GM19468 (cell line): ENCODE data around the gene PITPNC1.
"Not testable (repeated sequence)": the region's sequence is repeated elsewhere in the genome, so short reads cannot be mapped to it uniquely, and the experiment has no call there.

Source experiments
- ATAC-seq: cut with Tn5 transposase; IDR thresholded peaks from one replicate; pipeline ENCODE4 v1.9.1; 2021; ENCODE audit warnings: mild to moderate bottlenecking, moderate library complexity, moderate number of reproducible peaks; ENCODE audit not compliant: unreplicated experiment; ENCODE audit errors: extremely low read depth

PITPNC1 gene

DNA sequence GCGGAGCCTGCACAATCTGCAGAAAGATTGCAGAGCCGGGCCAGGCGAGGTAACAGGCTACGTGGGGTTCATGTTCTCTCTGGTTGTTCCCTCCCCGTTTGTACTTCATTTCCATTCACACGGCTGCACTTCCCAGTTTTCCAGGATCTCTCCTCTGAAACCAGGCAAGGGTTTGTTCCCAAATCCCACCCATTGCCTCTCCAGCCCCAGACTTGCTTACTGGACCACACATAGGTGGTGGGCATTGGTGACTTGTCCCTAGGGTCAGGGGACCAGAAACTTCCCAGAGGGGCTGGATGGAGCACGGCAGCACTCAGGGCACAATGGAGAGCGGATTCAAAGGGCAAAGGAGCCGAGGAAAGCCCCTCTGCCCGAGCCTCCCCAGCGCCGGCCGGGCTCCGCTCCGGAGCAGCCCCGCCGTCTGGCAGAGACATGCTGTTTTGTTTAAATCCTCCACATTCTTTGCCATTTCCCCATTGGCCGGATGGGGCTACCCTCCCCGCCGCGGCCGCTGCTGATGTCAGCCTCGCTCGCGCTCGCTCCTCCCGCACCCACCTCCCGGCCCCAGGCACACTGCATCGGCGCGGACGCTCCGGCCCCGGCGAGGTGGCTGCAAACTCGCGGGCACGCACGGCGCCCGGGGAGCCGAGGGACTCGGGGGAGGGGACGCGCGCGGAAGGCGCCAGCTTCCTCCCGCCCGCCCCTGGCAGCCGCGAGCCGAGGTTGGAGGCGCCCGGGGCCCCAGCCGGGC is at the start of gene PITPNC1:
Gene PITPNC1 (plus strand): TSS at position 545 of the 751 bp plus-strand sequence.
- peak; percentile 50 for ATAC-seq

DNA sequence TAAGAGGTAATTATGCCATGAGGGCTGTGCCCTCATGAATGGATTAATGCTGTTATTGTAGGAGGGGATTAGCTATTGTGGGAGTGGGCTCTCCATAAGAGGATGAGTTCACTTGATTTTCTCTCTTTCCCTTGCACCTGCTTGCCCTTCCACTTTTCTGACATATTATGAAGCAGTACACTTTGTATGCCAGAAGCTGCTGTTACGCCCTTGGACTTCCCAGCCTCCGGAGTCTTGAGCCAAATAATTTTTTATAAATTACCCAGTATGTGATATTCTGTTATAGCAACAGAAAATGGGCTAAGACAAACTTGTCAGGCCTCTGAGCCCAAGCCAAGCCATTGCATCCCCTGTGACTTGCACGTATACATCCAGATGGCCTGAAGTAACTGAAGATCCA is 49.1 kb upstream of the PITPNC1 start:
- no peak for ATAC-seq

DNA sequence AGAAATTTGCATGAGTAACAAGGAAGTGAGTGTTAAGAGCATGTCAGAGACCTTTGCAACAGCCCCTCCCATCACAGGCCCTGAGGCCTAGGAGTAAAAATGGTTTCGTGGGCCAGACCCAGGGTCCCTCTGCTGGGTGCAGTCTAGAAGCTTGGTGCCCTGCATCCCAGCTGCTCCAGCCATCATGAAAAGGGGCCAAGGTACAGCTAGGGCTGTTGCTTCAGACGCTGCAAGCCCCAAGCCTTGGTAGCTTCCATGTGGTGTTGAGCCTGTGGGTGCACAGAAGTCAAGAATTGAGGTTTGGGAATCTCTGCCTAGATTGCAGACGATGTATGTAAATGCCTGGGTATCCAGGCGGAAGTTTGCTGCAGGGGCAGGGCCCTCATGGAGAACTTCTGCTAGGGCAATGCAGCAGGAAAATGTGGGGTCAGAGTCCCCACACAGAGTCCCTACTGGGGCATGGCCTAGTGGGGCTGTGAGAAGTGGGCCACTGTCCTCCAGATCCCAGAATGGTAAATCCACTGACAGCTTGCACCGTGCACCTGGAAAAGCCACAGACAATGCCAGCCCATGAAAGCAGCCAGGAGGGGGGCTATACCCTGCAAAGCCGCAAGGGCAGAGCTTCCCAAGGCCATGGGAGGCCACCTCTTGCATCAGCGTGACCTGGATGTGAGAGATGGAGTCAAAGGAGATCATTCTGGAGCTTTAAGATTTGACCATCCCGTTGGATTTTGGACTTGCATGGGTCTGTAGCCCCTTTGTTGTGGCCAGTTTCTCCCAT is 45.5 kb upstream of the PITPNC1 start:
- ATAC-seq: not testable (repeated sequence)

DNA sequence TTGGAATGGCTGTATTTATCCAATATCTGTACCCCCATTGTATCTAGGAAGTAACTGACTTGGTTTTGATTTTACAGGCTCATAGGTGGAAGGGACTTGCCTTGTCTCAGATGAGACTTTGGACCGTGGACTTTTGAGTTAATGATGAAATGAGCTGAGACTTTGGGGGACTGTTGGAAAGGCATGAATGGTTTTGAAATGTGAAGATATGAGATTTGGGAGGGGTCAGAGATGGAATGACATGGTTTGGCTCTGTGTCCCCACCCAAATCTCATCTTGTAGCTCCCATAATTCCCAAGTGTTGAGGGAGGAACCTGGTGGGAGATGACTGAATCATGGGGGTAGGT is 44.9 kb upstream of the PITPNC1 start:
- ATAC-seq: not testable (repeated sequence)

DNA sequence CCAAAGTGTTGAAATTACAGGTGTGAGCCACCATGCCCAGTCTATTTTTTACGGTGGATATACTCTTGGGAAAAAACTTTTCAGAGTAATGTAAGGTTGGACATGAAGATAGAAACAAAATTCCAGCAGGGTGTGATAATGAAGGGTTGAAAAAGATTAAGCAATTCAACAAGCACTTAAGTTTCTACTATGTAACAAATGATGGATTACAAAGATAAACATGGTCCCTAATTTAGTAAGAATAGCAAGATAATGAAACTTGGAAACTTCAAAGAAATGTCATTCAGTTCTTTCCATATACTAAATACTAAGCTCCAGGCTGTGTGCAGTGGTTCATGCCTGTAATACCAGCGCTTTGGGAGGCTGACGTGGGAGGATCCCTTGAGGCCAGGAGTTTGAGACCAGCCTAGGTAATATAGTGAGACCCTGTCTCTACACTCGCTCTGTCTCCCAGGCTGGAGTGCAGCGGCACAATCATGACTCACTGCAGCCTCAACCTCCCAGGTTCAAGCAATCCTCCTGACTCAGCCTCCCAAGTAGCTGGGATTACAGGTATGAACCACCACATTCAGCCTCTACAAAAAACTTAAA is 41.7 kb upstream of the PITPNC1 start:
- no peak for ATAC-seq

DNA sequence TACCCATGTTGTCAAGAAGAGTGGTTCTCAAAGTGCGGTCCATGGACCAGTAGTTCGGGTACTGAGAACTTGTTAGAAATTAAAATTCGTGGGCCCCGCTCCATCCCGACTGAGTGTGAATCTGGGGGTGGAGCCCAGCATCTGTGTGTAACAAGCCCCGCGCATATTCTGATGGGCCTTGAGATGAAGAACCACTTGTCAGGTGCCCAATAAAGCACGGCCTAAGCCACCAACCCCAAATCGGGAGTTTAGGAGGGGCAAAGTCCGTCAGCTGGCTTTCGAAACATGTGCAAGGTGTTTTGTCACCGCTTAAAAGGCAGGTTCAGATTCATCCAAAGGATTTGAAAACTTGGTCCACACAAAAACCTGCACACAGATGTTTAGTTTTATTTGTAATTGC is 40.2 kb upstream of the PITPNC1 start:
- ATAC-seq: no peak

DNA sequence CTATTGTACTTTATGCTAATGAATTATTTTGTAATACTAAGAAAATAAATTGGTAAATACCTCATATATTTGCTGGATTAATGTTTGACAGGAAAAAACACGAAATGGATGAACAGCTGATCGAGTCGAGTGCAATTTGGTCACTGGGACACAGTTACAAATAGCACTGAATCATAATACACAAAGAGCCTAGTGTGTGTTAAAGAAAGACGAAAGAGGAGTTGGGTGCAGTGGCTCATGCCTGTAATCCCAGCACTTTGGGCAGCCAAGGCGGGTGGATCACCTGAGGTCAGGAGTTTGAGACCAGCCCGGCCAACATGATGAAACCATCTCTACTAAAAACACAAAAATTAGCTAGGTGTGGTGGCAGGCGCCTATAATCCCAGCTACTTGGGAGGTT is 38.7 kb upstream of the PITPNC1 start:
- not testable (repeated sequence) for ATAC-seq

DNA sequence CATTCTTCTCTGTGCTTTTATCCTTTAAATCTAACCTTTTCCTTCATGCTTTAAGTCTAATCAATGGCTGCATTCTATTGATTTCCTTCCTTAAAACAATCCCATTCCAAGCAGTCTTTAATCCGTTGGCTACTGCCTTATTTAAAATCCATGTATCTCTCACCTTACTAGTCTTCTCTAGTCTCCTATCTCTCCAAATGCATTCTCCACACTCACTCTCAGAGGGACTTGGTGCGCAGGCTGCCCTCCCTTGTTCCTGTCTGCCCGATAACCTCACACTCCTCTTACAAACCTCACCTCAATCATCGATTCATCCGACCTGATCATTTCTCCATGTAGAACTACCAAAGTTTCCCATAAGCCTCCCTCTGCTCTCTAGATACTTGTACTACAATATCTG is 33.8 kb upstream of the PITPNC1 start:
- ATAC-seq: no peak

DNA sequence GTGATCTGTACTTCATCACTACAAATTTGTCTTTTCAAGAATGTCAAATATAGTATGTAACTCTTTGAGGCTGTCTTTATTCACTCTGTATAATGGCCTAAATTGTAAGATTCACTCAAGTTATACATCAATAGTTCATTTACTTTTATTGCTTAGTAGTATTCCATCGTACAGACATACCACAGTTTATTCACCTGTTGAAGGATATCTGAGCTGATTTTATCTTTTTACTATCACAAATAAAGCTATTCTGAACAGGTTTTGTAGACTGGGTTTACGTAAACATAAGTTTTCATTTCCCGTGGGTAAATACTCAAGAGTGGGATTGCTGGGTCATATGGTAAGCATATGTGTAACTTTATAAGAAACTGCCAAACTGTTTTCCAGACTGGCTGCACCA is 29.3 kb upstream of the PITPNC1 start:
- ATAC-seq: no peak

DNA sequence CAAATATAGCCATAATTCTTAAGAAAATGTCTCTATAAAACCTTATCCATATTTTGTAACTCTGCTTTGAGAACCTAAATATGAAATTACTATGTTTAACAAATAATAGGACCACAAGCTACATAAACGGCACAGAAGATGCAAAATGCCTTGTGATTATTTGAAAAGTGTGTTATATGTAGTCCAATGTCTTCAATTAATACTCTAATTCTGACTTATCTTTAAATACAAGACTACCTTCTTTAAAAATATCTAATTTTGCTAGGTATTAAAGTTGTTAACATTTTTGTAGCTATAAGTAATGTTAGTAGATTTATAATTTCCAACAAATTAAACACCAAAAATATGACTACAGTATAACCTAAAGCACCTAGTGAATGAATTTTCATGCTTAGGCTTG is 27.7 kb upstream of the PITPNC1 start:
- ATAC-seq: no peak

DNA sequence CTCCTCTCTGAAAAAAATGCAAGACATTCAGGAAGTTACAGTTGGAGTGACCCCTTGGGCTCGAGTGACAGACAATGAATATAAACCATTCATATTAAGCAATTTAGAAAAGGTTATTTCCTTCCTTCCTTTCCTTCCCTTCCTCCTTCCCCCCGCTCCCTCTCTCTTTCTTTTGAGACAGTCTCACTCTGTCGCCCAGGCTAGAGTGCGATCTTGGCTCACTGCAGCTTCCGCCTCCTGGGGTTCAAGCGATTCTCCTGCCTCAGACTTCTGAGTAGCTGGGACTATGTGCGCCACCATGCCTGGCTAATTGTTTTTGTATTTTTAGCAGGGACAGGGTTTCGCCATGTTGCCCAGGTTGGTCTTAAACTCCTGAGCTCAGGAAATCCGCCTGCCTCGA is 23.9 kb upstream of the PITPNC1 start:
- no peak for ATAC-seq

DNA sequence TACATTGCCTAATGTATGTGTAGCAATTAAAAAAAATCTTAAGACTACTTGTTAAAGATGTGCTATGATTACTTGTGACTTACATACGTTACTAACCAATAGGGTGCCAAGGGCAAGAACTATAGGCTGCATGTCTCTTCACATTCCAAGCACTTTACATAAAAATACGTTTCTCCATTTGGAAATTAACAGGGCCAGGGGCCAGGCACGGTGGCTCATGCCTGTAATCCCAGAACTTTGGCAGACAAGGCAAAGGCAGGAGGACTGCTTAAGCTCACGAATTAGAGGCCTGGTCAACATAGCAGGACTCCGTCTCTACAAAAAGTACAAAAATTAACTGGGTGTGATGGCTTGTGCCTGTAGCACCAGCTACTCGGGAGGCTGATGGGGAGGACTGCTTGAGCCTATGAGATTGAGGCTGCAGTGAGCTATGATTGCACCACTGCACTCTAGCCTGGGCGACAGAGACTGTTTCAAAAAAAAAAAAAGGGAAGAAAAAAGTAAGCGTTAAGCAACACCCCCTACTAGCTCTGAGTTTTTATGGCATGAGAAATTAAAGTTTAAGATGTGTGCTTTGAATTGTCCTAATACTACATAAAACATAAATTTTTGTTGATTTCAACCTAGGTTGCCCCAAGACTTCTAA is 23.0 kb upstream of the PITPNC1 start:
- no peak for ATAC-seq

DNA sequence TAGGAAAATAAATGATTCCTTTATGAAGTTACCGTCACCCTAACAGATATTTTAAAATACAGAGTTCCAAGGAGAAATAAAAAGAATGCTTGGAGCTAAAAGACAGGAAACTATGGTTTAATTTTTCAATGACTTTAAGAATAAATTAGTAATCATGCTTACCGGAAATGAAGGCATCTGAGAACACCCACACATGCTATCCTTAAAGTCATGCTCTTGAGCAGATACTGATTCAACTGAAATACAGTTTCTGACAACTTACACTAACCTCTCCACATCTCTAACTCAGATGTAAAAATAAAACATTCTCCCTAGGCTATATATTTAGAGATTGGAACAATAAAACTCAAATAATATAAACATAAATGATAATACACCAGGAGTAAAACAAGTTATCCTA is 18.5 kb upstream of the PITPNC1 start:
- no peak for ATAC-seq

DNA sequence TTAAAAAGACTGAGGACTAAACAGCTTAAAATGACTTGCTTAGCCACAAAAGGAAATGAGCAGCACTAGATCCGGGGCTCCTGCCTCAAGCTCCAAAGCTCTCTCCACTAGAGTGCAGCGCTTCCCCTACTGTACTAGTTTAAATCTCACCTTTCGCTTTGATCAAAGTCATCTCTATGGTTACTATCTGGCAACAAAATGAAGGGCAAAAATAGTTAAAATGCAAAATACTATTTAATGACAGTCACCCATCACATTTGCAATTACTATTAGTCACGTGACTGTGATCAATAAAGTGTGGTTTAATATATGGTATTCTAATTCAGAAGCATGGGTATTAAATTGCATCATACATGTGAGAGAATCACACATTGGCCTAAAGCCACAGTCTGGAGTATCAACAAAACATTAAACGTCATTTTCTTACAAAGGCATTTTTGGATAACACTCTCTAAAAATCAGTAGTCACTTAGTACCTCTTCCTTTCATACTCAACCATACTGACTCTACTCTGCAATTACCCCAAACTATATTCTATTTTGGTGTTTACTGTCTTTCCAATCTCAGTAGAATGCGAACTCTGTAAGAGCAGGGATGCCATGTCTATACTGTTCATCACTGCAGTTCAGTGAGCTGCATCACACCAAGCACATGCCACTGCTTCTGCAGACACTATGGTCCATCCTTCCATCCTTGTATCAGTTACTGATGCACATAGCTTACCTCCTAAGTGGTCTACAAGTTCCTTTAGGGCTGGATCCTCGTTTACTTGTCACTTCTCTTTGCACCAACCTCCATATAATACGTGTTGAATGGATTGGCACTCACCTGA is 16.9 kb upstream of the PITPNC1 start:
- no peak for ATAC-seq

DNA sequence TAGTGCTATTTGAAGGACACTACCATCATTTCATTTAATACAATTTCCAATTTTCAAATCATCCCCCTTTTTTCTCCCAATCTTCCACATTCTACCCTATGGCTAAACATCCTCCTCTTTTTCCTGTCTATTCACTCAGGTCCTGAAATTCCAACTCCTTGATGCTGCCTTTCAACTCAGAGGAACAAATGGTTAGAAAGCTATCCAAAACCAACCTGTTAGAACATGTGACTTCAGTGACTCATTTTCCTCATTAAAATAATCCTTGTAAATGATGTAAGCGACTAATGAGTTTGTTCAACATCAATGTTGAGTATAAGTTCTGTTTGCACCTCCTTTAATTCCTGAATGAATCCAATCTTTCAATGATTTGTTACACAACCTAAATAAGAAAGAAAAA is 16.2 kb upstream of the PITPNC1 start:
- no peak for ATAC-seq

DNA sequence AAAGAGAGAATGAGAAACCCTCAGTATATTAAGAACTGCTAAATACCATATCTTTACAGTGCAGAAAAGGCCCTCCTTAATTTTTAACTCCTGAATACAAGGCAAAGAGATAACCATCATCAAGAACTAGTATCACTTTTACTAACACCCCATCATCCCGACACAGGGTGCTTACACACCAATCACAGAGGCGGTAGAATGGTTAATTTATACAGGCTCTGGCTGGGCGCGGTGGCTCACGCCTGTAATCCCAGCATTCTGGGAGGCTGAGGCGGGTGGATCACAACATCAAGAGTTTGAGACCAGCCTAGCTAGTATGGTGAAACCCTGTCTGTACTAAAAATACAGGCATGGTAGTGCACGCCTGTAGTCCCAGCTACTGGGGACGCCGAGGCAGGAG is 14.9 kb upstream of the PITPNC1 start:
- no peak for ATAC-seq

DNA sequence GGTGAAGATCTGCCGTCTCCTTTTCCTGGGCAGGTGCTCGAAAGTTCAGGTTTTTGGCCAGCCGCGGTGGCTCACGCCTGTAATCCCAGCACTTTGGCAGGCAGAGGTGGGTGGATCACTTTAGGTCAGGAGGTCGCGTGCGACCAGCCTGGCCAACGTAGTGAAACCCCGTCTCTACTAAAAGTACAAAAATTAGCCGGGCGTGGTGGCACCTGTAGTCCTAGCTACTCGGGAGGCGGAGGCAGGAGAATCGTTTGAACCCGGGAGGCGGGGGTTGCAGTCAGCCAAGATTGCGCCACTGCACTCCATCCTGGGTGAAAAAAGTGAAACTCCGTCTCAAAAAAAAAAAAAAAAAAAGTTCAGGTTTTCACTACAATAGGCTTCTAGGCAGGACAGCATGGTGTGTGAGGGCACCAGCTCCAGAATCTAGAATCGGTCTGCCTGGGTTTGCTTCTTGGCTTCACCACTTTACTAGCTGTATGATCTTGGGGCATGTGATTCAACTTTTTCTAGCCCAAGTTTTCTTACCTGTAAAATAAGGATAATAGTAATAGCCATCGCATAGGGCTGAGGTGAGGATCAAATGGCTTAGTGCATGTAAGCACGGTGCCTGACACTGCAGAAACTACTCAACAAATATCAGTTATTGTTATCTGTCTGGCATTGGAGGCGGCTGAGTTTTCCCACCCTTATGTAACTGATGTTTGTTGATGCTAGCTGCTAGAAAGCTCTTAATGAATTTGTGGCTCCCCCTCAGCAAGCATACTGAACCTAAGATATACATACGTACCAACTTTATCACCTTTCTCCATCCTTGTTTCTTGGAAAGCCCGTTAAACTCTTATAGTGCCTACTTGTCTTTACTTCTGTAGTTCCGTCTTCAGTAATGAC is 12.0 kb upstream of the PITPNC1 start:
- no peak for ATAC-seq

DNA sequence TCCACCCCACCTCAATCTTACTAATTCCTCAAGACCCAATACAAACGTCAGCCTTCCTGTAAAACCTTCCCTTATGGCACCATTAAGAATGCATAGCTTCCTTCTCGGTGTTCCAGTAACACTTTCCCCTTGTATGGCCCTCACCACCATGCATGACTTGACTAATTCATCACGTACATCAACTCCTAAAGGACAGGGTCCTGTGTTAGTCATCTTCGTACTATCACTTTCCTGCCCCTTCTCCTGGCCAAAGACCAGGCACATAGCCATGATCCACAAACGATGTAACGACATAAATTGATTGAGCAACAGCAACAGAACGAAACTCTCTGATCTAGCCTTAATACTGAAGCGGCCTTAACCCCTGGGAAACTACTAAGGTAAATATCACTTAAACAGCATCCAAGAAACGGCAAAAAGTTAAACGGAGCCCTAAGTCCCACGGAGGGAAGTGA is 11.3 kb upstream of the PITPNC1 start:
- ATAC-seq: no peak
